Right lobe of liver (tissue), 6 donors: Measurements from ENCODE around the gene SV2B. TPM values are rescaled to one million over a fixed set of nuclear protein-coding genes. Genes with fewer than 3 reads are reported as not detected.
"Not testable (repeated sequence)": the region's sequence is repeated elsewhere in the genome, so short reads cannot be mapped to it uniquely, and the experiment has no call there.

Experiments used
- ATAC-seq, 4 donors: fragments of 200-7000 bp; cut with Tn5 transposase; one replicate each; pipeline ENCODE4 v1.9.1; 2020; ENCODE audit warnings: mild to moderate bottlenecking in 4 of 4, moderate library complexity in 4 of 4
- DNase-seq, 3 donors: peaks; one replicate each; pipeline ENCODE4 v3.0.0-alpha.2; 2020
- H3K27ac ChIP-seq, 3 donors: fragments of 200-600 bp; one replicate each; pipeline ENCODE4 v1.8.0; 2022
- H3K27me3 ChIP-seq, 2 donors: fragments of 200-600 bp; one replicate each; pipeline ENCODE4 v1.8.0; 2022
- H3K36me3 ChIP-seq, 4 donors: fragments of 200-600 bp; sonication (generic) in 1 of 4; one replicate each; pipeline versions ENCODE4 v1.5.1 to v1.8.0; 2017 to 2022; ENCODE audit warnings: control low read depth in 1 of 4
- H3K4me1 ChIP-seq, 4 donors: fragments of 200-600 bp; sonication (generic) in 1 of 4; one replicate each; pipeline versions ENCODE4 v1.5.1 to v1.8.0; 2017 to 2022; ENCODE audit warnings: control low read depth in 1 of 4
- H3K4me3 ChIP-seq, 3 donors: fragments of 200-600 bp; one replicate each; pipeline ENCODE4 v1.8.0; 2022
- H3K9me3 ChIP-seq, 4 donors: fragments of 200-600 bp; sonication (generic) in 1 of 4; one replicate each; pipeline versions ENCODE4 v1.5.1 to v1.8.0; 2017 to 2022; ENCODE audit warnings: control low read depth in 1 of 4
- POLR2A ChIP-seq: fragments of 450-650 bp; IDR thresholded peaks from one replicate; pipeline ENCODE4 v1.6.1; 2017; ENCODE audit warnings: antibody characterized with exemption, mild to moderate bottlenecking
- WGBS: methylation state at CpG from one replicate; pipeline ENCODE4 v1.1.6; 2018; ENCODE audit warnings: low coverage, low lambda C conversion rate; ENCODE audit not compliant: insufficient coverage; ENCODE audit errors: missing lambda C conversion rate; 5-methylcytosine and 5-hydroxymethylcytosine counted together
- intact Hi-C, 2 donors: fragments of 100-400 bp; cut with DNase I; formaldehyde crosslinking; loops; one replicate each; pipeline versions ENCODE4 v1.11.2 to v1.14.1; 2022
- total RNA-seq, 6 experiments: library from RNA; depleted of rRNA in 2 of 6; stranded (reverse); fragments of >200 nt in 2 of 6; fragmentation: NEBNext Ultra II Directional in 3 of 6; extraction: Animal tissue kit (Norgen Biotek cat#: 25700) in 3 of 6; gene quantifications; one replicate each; pipeline versions ENCODE4 v1.1.0 to v1.2.4, GENCODE V29; 2016 to 2023
- TF ChIP-seq, protein P1 (sequence below), 4 donors: fragments of 200-600 bp in 3 of 4; fragments of 450-650 bp in 1 of 4; IDR thresholded peaks; one replicate each; pipeline versions ENCODE4 v1.5.1 to v1.8.0; 2016 to 2022; ENCODE audit warnings: antibody characterized with exemption in 4 of 4, mild to moderate bottlenecking in 2 of 4
- donor health status: DM: no; HTN: yes; CAD: no.
- donor health status: DM: no; HTN: no; CAD: no.
- donor health status: DM: no; HTN: no; CAD: no.
- donor health status: DM: no; HTN: yes; CAD: no.
- donor health status: DM: no; HTN: yes; CAD: no.

Gene SV2B
- total RNA-seq, 6 experiments from 2014 or later = 0.06 to 0.81 (median 0.18) TPM; not detected in 1

DNA sequence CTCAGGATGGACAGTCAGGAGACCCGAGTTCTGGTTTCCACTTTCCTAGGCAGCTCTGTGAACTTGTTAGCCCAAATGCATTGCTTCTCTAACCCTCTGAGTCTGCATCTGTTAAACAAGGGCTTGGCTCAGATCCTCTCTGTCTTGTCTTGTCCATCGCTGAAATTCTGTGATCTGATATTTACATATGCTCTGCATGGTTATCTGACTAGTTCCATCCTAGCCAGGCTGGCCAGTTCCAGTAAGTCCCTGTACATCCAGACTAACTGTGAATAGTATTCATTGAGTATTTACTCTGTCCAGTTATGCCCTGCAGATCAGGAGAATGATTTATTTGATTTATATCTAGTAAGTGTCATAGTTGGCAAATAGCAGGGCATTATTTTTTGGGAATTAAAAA lies 27.0 kb upstream of the SV2B start:
- intact Hi-C loops = no loop called here
- DNase-seq = no peak

DNA sequence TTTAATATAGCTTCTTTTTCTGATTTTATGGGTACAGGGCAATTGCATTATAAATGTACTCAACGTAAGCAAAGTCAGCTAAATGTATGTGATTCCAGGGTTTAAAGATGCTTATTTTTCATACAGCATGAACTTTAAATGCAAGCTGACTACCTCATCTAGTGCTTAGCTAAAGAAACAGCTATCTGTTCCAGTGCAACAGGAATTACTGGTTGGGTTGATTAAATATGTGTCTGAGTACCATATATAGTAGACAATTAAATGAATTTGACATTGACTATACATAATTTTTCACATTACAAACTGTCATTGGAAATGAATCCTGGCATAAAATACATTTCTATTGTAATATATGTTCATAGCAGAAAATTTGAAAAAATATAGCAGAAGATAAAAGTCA lies 26.3 kb upstream of the SV2B start:
- 65% methylated on average over 1 of the region's 1 CpG for WGBS
- no peaks in the 10 kb centered on the region for H3K4me1 ChIP-seq
- ATAC-seq = no peak
- DNase-seq = no peak
- H3K27me3 ChIP-seq = no peaks in the 10 kb centered on the region
- no peaks in the 10 kb centered on the region for H3K36me3 ChIP-seq
- H3K27ac ChIP-seq = no peak overlapping the region
- TF ChIP-seq, protein P1, sequence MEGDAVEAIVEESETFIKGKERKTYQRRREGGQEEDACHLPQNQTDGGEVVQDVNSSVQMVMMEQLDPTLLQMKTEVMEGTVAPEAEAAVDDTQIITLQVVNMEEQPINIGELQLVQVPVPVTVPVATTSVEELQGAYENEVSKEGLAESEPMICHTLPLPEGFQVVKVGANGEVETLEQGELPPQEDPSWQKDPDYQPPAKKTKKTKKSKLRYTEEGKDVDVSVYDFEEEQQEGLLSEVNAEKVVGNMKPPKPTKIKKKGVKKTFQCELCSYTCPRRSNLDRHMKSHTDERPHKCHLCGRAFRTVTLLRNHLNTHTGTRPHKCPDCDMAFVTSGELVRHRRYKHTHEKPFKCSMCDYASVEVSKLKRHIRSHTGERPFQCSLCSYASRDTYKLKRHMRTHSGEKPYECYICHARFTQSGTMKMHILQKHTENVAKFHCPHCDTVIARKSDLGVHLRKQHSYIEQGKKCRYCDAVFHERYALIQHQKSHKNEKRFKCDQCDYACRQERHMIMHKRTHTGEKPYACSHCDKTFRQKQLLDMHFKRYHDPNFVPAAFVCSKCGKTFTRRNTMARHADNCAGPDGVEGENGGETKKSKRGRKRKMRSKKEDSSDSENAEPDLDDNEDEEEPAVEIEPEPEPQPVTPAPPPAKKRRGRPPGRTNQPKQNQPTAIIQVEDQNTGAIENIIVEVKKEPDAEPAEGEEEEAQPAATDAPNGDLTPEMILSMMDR (IDR thresholded peaks at IDR 0.05) = no peak
- no peak for TF ChIP-seq POLR2A
- no peak overlapping the region for H3K4me3 ChIP-seq
- H3K9me3 ChIP-seq = no peaks in the 10 kb centered on the region
- intact Hi-C loops = no loop called here

More for the DNA sequence above, 27.0 kb upstream of the SV2B start:
- no peaks in the 10 kb centered on the region for H3K9me3 ChIP-seq
- H3K27me3 ChIP-seq = no peaks in the 10 kb centered on the region
- H3K36me3 ChIP-seq = no peaks in the 10 kb centered on the region
- 56% methylated on average over 2 of the region's 2 CpGs for WGBS
- ATAC-seq = no peak
- H3K4me3 ChIP-seq = no peak overlapping the region
- no peaks in the 10 kb centered on the region for H3K4me1 ChIP-seq
- TF ChIP-seq, protein P1 (IDR thresholded peaks at IDR 0.05) = no peak
- no peak for TF ChIP-seq POLR2A
- no peak overlapping the region for H3K27ac ChIP-seq

DNA sequence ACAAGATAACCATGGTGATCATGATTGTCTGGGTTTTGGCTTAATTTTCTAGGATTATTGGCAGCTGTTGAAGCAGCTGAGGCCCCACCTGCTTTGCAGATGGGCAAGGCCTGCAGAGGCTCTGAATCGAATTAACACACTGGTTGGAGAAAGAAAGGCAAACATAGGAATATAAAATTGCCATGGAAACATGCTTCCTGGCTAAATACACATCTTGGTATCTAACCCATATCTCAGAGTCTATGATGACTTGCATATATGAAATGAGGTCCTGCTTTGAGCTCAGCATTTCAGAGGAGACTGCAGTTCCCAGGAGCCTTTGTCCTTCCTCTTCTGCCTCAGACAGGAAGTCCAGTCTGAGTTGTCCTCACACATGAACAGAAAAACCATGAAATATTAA lies 24.3 kb upstream of the SV2B start:
- Histone ChIP-seq H3K4me3 (no peak overlapping the region), H3K9me3 (no peaks in the 10 kb centered on the region), H3K4me1 (no peaks in the 10 kb centered on the region), H3K36me3 (no peaks in the 10 kb centered on the region), H3K27ac (no peak overlapping the region), H3K27me3 (no peaks in the 10 kb centered on the region)
- WGBS = 46% methylated on average over 1 of the region's 1 CpG
- ATAC-seq (no peak), DNase-seq (no peak)
- no peak for TF ChIP-seq POLR2A
- TF ChIP-seq, protein P1 (IDR thresholded peaks at IDR 0.05) = no peak
- intact Hi-C loops = no loop called here

DNA sequence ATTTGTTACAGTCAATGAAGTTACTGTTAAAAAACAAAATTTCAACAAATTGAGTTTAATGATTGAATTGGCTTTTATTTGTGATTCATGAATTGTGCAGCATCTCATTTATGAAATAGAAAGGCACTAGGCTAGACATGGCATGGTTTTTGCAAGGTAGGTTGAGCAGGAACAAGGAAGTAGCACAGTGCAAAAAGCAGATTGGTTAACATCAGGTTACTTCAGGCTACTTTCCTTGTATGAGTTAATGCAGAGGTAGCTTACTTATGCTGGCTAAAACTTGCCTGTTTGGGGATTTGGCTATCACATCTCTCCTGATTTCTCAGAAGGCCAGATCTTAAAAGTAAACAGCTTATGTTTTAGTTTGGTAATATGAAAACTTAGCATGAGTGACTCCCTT lies 23.0 kb upstream of the SV2B start:
- Histone ChIP-seq H3K36me3 (no peaks in the 10 kb centered on the region), H3K27ac (no peak overlapping the region), H3K4me1 (no peaks in the 10 kb centered on the region), H3K4me3 (no peak overlapping the region), H3K27me3 (no peaks in the 10 kb centered on the region), H3K9me3 (no peaks in the 10 kb centered on the region)
- TF ChIP-seq, protein P1 (IDR thresholded peaks at IDR 0.05) = no peak
- TF ChIP-seq POLR2A = no peak
- no peak for ATAC-seq
- intact Hi-C loops = no loop called here
- DNase-seq = no peak

DNA sequence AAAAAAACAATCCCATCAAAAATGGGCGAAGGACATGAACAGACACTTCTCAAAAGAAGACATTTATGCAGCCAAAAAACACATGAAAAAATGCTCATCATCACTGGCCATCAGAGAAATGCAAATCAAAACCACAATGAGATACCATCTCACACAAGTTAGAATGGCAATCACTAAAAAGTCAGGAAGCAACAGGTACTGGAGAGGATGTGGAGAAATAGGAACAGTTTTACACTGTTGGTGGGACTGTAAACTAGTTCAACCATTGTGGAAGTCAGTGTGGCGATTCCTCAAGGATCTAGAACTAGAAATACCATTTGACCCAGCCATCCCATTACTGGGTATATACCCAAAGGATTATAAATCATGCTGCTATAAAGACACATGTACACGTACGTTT lies 6.2 kb upstream of the SV2B start:
- intact Hi-C loops, H3K9me3 ChIP-seq, DNase-seq, H3K27ac ChIP-seq, H3K4me1 ChIP-seq, H3K36me3 ChIP-seq, ATAC-seq, H3K27me3 ChIP-seq, H3K4me3 ChIP-seq: not testable (repeated sequence)
- 23% methylated on average over 2 of the region's 4 CpGs for WGBS
